Measurements from ENCODE around the gene ATAD5.

Gene ATAD5

DNA sequence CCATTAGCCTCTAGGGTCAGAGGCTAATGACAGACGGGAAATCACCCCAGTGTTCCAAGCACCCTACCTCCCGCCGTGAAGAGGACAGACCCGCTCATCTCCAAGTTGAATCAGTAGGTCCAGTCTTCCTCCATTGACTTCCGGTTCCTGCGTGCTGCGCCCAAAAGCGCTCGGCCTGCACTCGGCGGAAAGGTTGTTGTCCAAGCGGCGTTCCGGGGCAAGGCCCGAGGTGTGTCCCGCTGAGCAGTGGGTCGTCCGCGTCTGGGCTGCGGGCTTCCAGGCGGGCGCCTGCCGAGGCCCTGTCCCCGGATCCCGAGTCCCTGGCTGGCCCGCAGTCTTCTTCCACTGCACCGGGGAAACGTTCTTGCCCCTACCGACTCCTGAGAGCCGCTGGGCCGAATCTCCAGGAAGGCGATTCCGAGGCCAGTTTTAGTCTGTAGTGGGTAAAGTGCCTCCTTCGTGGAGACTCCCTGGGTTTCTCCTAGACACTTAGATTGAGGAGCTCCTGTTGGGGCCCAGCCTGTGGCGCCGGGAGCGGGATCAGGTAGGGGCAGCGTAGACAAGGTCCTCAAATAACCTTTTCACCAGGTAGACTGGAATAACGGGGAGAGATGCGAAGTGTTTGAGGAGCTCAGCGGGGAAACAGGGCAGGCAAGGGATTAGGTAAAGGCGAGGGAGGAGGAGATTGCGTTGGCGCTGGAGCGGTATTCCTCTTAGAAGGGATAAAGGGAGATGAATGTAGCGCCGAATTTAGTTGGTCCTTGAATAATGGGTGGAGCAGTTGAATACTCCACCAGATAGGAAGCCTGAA is 74.5 kb downstream of the ATAD5 start, which contains the start of gene TEFM (continued):
- TF ChIP-seq, protein P1, sequence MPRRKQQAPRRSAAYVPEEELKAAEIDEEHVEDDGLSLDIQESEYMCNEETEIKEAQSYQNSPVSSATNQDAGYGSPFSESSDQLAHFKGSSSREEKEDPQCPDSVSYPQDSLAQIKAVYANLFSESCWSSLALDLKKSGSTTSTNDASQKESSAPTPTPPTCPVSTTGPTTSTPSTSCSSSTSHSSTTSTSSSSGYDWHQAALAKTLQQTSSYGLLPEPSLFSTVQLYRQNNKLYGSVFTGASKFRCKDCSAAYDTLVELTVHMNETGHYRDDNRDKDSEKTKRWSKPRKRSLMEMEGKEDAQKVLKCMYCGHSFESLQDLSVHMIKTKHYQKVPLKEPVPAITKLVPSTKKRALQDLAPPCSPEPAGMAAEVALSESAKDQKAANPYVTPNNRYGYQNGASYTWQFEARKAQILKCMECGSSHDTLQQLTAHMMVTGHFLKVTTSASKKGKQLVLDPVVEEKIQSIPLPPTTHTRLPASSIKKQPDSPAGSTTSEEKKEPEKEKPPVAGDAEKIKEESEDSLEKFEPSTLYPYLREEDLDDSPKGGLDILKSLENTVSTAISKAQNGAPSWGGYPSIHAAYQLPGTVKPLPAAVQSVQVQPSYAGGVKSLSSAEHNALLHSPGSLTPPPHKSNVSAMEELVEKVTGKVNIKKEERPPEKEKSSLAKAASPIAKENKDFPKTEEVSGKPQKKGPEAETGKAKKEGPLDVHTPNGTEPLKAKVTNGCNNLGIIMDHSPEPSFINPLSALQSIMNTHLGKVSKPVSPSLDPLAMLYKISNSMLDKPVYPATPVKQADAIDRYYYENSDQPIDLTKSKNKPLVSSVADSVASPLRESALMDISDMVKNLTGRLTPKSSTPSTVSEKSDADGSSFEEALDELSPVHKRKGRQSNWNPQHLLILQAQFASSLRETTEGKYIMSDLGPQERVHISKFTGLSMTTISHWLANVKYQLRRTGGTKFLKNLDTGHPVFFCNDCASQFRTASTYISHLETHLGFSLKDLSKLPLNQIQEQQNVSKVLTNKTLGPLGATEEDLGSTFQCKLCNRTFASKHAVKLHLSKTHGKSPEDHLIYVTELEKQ (tag by site-specific recombination; IDR thresholded peaks at IDR 0.05; ENCODE audit: borderline replicate concordance): peak; percentile 72
- peak; percentile 74 for TF ChIP-seq ZNF843 (tag by site-specific recombination; IDR thresholded peaks at IDR 0.05)
- peak; percentile 78 for TF ChIP-seq ZNF600 (tag by site-specific recombination; IDR thresholded peaks at IDR 0.05)
- peak; percentile 99 for TF ChIP-seq ZNF501 (tag by site-specific recombination; IDR thresholded peaks at IDR 0.05)
- peak; percentile 97 for TF ChIP-seq KLF8 (tag by site-specific recombination; IDR thresholded peaks at IDR 0.05)
- peak; percentile 82 for TF ChIP-seq KLF9 (tag by site-specific recombination; IDR thresholded peaks at IDR 0.05; ENCODE audit: low read depth)
- no peak for TF ChIP-seq EGR2 (tag by site-specific recombination; IDR thresholded peaks at IDR 0.05; ENCODE audit: low read depth)
- TF ChIP-seq, protein P2, sequence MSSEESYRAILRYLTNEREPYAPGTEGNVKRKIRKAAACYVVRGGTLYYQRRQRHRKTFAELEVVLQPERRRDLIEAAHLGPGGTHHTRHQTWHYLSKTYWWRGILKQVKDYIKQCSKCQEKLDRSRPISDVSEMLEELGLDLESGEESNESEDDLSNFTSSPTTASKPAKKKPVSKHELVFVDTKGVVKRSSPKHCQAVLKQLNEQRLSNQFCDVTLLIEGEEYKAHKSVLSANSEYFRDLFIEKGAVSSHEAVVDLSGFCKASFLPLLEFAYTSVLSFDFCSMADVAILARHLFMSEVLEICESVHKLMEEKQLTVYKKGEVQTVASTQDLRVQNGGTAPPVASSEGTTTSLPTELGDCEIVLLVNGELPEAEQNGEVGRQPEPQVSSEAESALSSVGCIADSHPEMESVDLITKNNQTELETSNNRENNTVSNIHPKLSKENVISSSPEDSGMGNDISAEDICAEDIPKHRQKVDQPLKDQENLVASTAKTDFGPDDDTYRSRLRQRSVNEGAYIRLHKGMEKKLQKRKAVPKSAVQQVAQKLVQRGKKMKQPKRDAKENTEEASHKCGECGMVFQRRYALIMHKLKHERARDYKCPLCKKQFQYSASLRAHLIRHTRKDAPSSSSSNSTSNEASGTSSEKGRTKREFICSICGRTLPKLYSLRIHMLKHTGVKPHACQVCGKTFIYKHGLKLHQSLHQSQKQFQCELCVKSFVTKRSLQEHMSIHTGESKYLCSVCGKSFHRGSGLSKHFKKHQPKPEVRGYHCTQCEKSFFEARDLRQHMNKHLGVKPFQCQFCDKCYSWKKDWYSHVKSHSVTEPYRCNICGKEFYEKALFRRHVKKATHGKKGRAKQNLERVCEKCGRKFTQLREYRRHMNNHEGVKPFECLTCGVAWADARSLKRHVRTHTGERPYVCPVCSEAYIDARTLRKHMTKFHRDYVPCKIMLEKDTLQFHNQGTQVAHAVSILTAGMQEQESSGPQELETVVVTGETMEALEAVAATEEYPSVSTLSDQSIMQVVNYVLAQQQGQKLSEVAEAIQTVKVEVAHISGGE (tag by site-specific recombination; conservative IDR thresholded peaks at IDR 0.05; ENCODE audit: low read depth): peak; percentile 100
- TF ChIP-seq ZNF514 (tag by site-specific recombination; IDR thresholded peaks at IDR 0.05): no peak
- peak; percentile 89; the same call in 1 of the 2 replicates for TF ChIP-seq ZNF394 (tag by site-specific recombination; IDR thresholded peaks at IDR 0.05; ENCODE audit: borderline replicate concordance)
- no peak for TF ChIP-seq ZNF571 (tag by site-specific recombination; IDR thresholded peaks at IDR 0.05)
- TF ChIP-seq IKZF3 (tag by site-specific recombination; IDR thresholded peaks at IDR 0.05): peak; percentile 71
- TF ChIP-seq ZNF157 (tag by site-specific recombination; IDR thresholded peaks at IDR 0.05): no peak
- no peak for TF ChIP-seq ZNF140 (tag by site-specific recombination; IDR thresholded peaks at IDR 0.05)
- TF ChIP-seq, protein P3, sequence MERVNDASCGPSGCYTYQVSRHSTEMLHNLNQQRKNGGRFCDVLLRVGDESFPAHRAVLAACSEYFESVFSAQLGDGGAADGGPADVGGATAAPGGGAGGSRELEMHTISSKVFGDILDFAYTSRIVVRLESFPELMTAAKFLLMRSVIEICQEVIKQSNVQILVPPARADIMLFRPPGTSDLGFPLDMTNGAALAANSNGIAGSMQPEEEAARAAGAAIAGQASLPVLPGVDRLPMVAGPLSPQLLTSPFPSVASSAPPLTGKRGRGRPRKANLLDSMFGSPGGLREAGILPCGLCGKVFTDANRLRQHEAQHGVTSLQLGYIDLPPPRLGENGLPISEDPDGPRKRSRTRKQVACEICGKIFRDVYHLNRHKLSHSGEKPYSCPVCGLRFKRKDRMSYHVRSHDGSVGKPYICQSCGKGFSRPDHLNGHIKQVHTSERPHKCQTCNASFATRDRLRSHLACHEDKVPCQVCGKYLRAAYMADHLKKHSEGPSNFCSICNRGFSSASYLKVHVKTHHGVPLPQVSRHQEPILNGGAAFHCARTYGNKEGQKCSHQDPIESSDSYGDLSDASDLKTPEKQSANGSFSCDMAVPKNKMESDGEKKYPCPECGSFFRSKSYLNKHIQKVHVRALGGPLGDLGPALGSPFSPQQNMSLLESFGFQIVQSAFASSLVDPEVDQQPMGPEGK (tag by site-specific recombination; IDR thresholded peaks at IDR 0.05): peak; percentile 64
- TF ChIP-seq ZNF549 (tag by site-specific recombination; IDR thresholded peaks at IDR 0.05): no peak
- no peak for TF ChIP-seq ZNF16 (tag by site-specific recombination; IDR thresholded peaks at IDR 0.05; ENCODE audit: low read depth)
- peak; percentile 65; the same call in 1 of the 2 replicates for TF ChIP-seq SCRT2 (tag by site-specific recombination; IDR thresholded peaks at IDR 0.05)
- TF ChIP-seq ZNF624 (tag by site-specific recombination; IDR thresholded peaks at IDR 0.05): peak; percentile 45; the same call in 1 of the 2 replicates
- TF ChIP-seq ZNF776 (tag by site-specific recombination; IDR thresholded peaks at IDR 0.05; ENCODE audit: borderline replicate concordance): no peak
- TF ChIP-seq, protein P4, sequence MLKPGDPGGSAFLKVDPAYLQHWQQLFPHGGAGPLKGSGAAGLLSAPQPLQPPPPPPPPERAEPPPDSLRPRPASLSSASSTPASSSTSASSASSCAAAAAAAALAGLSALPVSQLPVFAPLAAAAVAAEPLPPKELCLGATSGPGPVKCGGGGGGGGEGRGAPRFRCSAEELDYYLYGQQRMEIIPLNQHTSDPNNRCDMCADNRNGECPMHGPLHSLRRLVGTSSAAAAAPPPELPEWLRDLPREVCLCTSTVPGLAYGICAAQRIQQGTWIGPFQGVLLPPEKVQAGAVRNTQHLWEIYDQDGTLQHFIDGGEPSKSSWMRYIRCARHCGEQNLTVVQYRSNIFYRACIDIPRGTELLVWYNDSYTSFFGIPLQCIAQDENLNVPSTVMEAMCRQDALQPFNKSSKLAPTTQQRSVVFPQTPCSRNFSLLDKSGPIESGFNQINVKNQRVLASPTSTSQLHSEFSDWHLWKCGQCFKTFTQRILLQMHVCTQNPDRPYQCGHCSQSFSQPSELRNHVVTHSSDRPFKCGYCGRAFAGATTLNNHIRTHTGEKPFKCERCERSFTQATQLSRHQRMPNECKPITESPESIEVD (tag by site-specific recombination; IDR thresholded peaks at IDR 0.05): no peak
- TF ChIP-seq WT1 (tag by site-specific recombination; IDR thresholded peaks at IDR 0.05): peak; percentile 62
- peak; percentile 93 for TF ChIP-seq ZEB2 (tag by site-specific recombination; IDR thresholded peaks at IDR 0.05)
- no peak for TF ChIP-seq ZNF747 (tag by site-specific recombination; IDR thresholded peaks at IDR 0.05)
- no peak for TF ChIP-seq ZNF48 (tag by site-specific recombination; IDR thresholded peaks at IDR 0.05)
- TF ChIP-seq, protein P5, sequence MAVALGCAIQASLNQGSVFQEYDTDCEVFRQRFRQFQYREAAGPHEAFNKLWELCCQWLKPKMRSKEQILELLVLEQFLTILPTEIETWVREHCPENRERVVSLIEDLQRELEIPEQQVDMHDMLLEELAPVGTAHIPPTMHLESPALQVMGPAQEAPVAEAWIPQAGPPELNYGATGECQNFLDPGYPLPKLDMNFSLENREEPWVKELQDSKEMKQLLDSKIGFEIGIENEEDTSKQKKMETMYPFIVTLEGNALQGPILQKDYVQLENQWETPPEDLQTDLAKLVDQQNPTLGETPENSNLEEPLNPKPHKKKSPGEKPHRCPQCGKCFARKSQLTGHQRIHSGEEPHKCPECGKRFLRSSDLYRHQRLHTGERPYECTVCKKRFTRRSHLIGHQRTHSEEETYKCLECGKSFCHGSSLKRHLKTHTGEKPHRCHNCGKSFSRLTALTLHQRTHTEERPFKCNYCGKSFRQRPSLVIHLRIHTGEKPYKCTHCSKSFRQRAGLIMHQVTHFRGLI (tag by site-specific recombination; IDR thresholded peaks at IDR 0.05): peak; percentile 79
- TF ChIP-seq SP7 (tag by site-specific recombination; IDR thresholded peaks at IDR 0.05): peak; percentile 95
